Osteoblast (primary cell): ENCODE measurements around the gene RGR. TPM values are rescaled to one million over a fixed set of nuclear protein-coding genes. Genes with fewer than 3 reads are reported as not detected.

ENCODE experiments used
- DNase-seq: peaks from one replicate; pipeline ENCODE4 v3.0.0; 2011; ENCODE audit warnings: low spot score, mixed read lengths; ENCODE audit not compliant: insufficient read length; ENCODE audit errors: missing footprints
- H2AFZ ChIP-seq: 2 replicates; pipeline ENCODE4 v1.6.0; 2011; ENCODE audit warnings: mild to moderate bottlenecking, low read length
- H3K27ac ChIP-seq: 2 replicates; pipeline ENCODE4 v1.5.1; 2011; ENCODE audit warnings: mild to moderate bottlenecking, low read depth, low read length, moderate library complexity
- H3K27me3 ChIP-seq: 2 replicates; pipeline ENCODE4 v1.6.0; 2012; ENCODE audit warnings: mild to moderate bottlenecking, control low read depth, inconsistent platforms, low read length, moderate library complexity; ENCODE audit not compliant: insufficient read depth
- H3K36me3 ChIP-seq: 2 replicates; pipeline ENCODE4 v1.5.1; 2011; ENCODE audit warnings: mild to moderate bottlenecking, low read length, control low read depth, moderate library complexity; ENCODE audit not compliant: insufficient read depth
- H3K4me1 ChIP-seq: 2 replicates; pipeline ENCODE4 v1.5.1; 2011; ENCODE audit warnings: mild to moderate bottlenecking, low read length, control low read depth, moderate library complexity; ENCODE audit not compliant: insufficient read depth
- H3K4me2 ChIP-seq: 2 replicates; pipeline ENCODE4 v1.6.0; 2011; ENCODE audit warnings: mild to moderate bottlenecking, low read length; ENCODE audit not compliant: insufficient read depth
- H3K4me3 ChIP-seq: fragments of 200-600 bp; sonication (generic); 3 replicates; pipeline ENCODE4 v1.5.1; 2012; ENCODE audit warnings: mild to moderate bottlenecking, low read length, inconsistent platforms; ENCODE audit not compliant: insufficient read depth
- H3K79me2 ChIP-seq: 2 replicates; pipeline ENCODE4 v1.6.0; 2012; ENCODE audit warnings: mild to moderate bottlenecking, low read length, control low read depth, inconsistent platforms; ENCODE audit not compliant: insufficient read depth
- H3K9me3 ChIP-seq: 2 replicates; pipeline ENCODE4 v1.5.1; 2011; ENCODE audit warnings: low read depth, low read length, control low read depth
- H4K20me1 ChIP-seq: 2 replicates; pipeline ENCODE4 v1.6.0; 2012; ENCODE audit warnings: mild to moderate bottlenecking, low read length, control low read depth; ENCODE audit not compliant: insufficient read depth
- total RNA-seq: library from RNA; depleted of rRNA; stranded (reverse); fragments of >200 nt; gene quantifications from 2 replicates; pipeline ENCODE4 v1.2.3, GENCODE V29; 2012
- TF ChIP-seq, protein P1 (sequence below): IDR thresholded peaks from 2 replicates; pipeline ENCODE4 v1.5.1; 2011; ENCODE audit warnings: mild to moderate bottlenecking, low read depth, low read length, moderate library complexity; ENCODE audit errors: extremely low read depth

RGR gene
- total RNA-seq, 1 donor, result not detected

DNA sequence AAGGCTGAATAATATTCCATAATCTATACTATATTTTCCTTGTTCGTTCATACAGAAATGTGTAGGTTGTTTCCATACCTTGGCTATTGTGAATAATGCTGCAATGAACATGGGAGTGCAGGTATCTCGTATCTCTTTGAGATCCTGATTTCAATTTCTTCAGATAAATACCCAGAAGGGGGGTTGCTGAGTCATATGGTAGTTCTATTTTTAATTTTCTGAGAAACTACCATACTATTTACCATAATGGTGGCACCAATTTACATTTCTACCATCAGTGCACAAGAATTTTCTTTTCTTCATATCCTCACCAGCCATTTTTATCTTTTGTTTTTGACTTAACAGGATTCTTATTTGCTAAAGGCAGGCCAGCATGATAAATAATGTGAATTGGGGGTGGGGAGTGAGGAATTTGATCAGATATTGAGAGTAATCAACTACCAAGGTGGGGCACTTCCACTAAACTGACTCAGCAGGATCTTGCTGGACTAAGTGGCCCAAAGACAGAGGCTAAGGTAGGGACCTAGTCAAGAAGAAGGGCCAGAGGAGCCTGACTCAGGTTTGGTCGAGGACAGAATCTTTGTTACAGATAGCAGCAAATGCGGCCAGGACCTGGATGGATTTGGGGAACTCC lies 62.0 kb downstream of the RGR start:
- Histone ChIP-seq H3K4me3 (no peak overlapping the region), H4K20me1 (no peaks in the 10 kb centered on the region), H3K27ac (no peak overlapping the region), H2AFZ (no peak overlapping the region), H3K79me2 (no peaks in the 10 kb centered on the region), H3K36me3 (no peaks in the 10 kb centered on the region), H3K27me3 (no peaks in the 10 kb centered on the region), H3K9me3 (no peaks in the 10 kb centered on the region), H3K4me2 (no peak overlapping the region), H3K4me1 (peaks cover 19% of the 10 kb centered on the region)
- TF ChIP-seq, protein P1, sequence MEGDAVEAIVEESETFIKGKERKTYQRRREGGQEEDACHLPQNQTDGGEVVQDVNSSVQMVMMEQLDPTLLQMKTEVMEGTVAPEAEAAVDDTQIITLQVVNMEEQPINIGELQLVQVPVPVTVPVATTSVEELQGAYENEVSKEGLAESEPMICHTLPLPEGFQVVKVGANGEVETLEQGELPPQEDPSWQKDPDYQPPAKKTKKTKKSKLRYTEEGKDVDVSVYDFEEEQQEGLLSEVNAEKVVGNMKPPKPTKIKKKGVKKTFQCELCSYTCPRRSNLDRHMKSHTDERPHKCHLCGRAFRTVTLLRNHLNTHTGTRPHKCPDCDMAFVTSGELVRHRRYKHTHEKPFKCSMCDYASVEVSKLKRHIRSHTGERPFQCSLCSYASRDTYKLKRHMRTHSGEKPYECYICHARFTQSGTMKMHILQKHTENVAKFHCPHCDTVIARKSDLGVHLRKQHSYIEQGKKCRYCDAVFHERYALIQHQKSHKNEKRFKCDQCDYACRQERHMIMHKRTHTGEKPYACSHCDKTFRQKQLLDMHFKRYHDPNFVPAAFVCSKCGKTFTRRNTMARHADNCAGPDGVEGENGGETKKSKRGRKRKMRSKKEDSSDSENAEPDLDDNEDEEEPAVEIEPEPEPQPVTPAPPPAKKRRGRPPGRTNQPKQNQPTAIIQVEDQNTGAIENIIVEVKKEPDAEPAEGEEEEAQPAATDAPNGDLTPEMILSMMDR, result no peak
- DNase-seq, result no peak

GRCh38 chr10:84308021-84308420 lies 63.2 kb downstream of the RGR start:
- Histone ChIP-seq H3K79me2 (no peaks in the 10 kb centered on the region), H3K27me3 (no peaks in the 10 kb centered on the region), H3K27ac (peak overlapping the region; percentile 49), H3K36me3 (no peaks in the 10 kb centered on the region), H2AFZ (no peak overlapping the region), H4K20me1 (no peaks in the 10 kb centered on the region), H3K4me2 (no peak overlapping the region), H3K4me3 (no peak overlapping the region), H3K9me3 (no peaks in the 10 kb centered on the region), H3K4me1 (peaks cover 19% of the 10 kb centered on the region)
- TF ChIP-seq, protein P1, result no peak
- DNase-seq, result no peak

GRCh38 chr10:84308481-84309304 lies 63.8 kb downstream of the RGR start:
- H3K36me3 ChIP-seq, result no peaks in the 10 kb centered on the region
- peak overlapping the region; percentile 49 for H3K27ac ChIP-seq
- H3K4me3 ChIP-seq, result peak overlapping the region; percentile 46
- peak overlapping the region; percentile 62 for H2AFZ ChIP-seq
- peak overlapping the region; percentile 67 for H3K4me2 ChIP-seq
- H4K20me1 ChIP-seq, result no peaks in the 10 kb centered on the region
- no peaks in the 10 kb centered on the region for H3K27me3 ChIP-seq
- H3K4me1 ChIP-seq, result peaks cover 19% of the 10 kb centered on the region
- no peaks in the 10 kb centered on the region for H3K79me2 ChIP-seq
- H3K9me3 ChIP-seq, result no peaks in the 10 kb centered on the region
- DNase-seq, result peak; percentile 78
- TF ChIP-seq, protein P1, result no peak

Other genes with a start within 250 kb of the RGR start
- 177 and 189 TPM in 2 replicates for gene GHITM, start 105.5 kb upstream of the RGR start, total RNA-seq
- not detected in 2 replicates for gene GPR15LG, start 71.3 kb upstream of the RGR start, total RNA-seq
- under 0.01 TPM in 1 of 2 replicates, not detected in the other for gene CDHR1, start 50.5 kb upstream of the RGR start, total RNA-seq
- gene LRIT2, start 19.5 kb upstream of the RGR start, total RNA-seq, result not detected in 2 replicates
- not detected in 2 replicates for gene LRIT1, start 3.5 kb upstream of the RGR start, total RNA-seq
- 56.0 and 58.3 TPM in 2 replicates for gene CCSER2, start 83.5 kb downstream of the RGR start, total RNA-seq